Measurements from ENCODE around the gene KRT15. TPM values are rescaled to one million over a fixed set of nuclear protein-coding genes. Genes with fewer than 3 reads are reported as not detected.

Gene KRT15
- total RNA-seq, 1 donor from 2014 or later = 24.3 TPM

- TF ChIP-seq CTCF (IDR thresholded peaks at IDR 0.05) = no peak
- Histone ChIP-seq H3K9me3 (no peaks in the 10 kb centered on the region), H3K4me1 (no peaks in the 10 kb centered on the region), H3K27ac (no peak overlapping the region), H3K27me3 (no peaks in the 10 kb centered on the region), H3K4me3 (no peak overlapping the region), H3K36me3 (no peaks in the 10 kb centered on the region)
- DNase-seq (no peak), ATAC-seq (no peak)
- intact Hi-C loops (cut with DNase I) = no loop called here
Measured at GRCh38 chr17:41463746-41464145, 54.9 kb downstream of the KRT15 start.

Small RNAs within 50 kb of the gene (microRNA-seq; reads per million reads assigned to microRNA genes)
- gene MIR6510 (ENCODE audit: borderline microRNAs expressed) = not detected

Other genes with a start within 250 kb of the KRT15 start
- gene KRTAP9-7, start 243.2 kb downstream of the KRT15 start, total RNA-seq = not detected
- gene KRTAP29-1, start 216.0 kb downstream of the KRT15 start, total RNA-seq = not detected
- gene KRTAP16-1, start 209.6 kb downstream of the KRT15 start, total RNA-seq = not detected
- not detected for gene KRTAP17-1, start 203.2 kb downstream of the KRT15 start, total RNA-seq
- not detected for gene KRT33A, start 168.1 kb downstream of the KRT15 start, total RNA-seq
- not detected for gene KRT33B, start 149.1 kb downstream of the KRT15 start, total RNA-seq
- not detected for gene KRT34, start 136.6 kb downstream of the KRT15 start, total RNA-seq
- gene KRT31, start 121.3 kb downstream of the KRT15 start, total RNA-seq = not detected
- not detected for gene KRT37, start 94.3 kb downstream of the KRT15 start, total RNA-seq
- not detected for gene KRT38, start 77.9 kb downstream of the KRT15 start, total RNA-seq
- gene KRT32, start 51.5 kb downstream of the KRT15 start, total RNA-seq = not detected
- not detected for gene KRT35, start 37.7 kb downstream of the KRT15 start, total RNA-seq
- not detected for gene KRT36, start 29.0 kb downstream of the KRT15 start, total RNA-seq
- 5.5 TPM for gene KRT13, start 13.3 kb downstream of the KRT15 start, total RNA-seq
- gene KRT19, start 9.4 kb upstream of the KRT15 start, total RNA-seq = 321 TPM
- not detected for gene KRT9, start 53.2 kb upstream of the KRT15 start, total RNA-seq
- not detected for gene KRT14, start 68.0 kb upstream of the KRT15 start, total RNA-seq
- gene KRT16, start 93.9 kb upstream of the KRT15 start, total RNA-seq = not detected
- gene KRT17, start 105.7 kb upstream of the KRT15 start, total RNA-seq = 5.9 TPM
- 974 TPM for gene EIF1, start 170.0 kb upstream of the KRT15 start, total RNA-seq
- not detected for gene GAST, start 193.4 kb upstream of the KRT15 start, total RNA-seq
- 0.58 TPM for gene HAP1, start 215.8 kb upstream of the KRT15 start, total RNA-seq